HepG2 (cell line): ENCODE measurements around the gene CST3. TPM values are rescaled to one million over a fixed set of nuclear protein-coding genes. Genes with fewer than 3 reads are reported as not detected.

ENCODE experiments used
- HOXA7 ChIP-seq: sonication (generic); formaldehyde crosslinking; IDR thresholded peaks from 2 replicates; pipeline ENCODE4 v1.8.1; 2022; ENCODE audit warnings: mild to moderate bottlenecking, missing genetic modification reagents, moderate library complexity
- KDM4B ChIP-seq: sonication (generic); formaldehyde crosslinking; IDR thresholded peaks from 2 replicates; pipeline ENCODE4 v1.4.0; 2020; ENCODE audit warnings: missing genetic modification reagents
- KLF11 ChIP-seq: IDR thresholded peaks from 2 replicates; pipeline ENCODE4 v1.6.1; 2016; ENCODE audit warnings: missing compliant biosample characterization
- NFE2 ChIP-seq: sonication (generic); formaldehyde crosslinking; IDR thresholded peaks from 2 replicates; pipeline ENCODE4 v1.4.0; 2020; ENCODE audit warnings: missing genetic modification reagents
- NR2F6 ChIP-seq, 2 experiments: IDR thresholded peaks; 2 replicates each; pipeline ENCODE4 v1.6.1; 2016; ENCODE audit warnings: antibody characterized with exemption in 1 of 2, mild to moderate bottlenecking in 1 of 2
- PAF1 ChIP-seq: IDR thresholded peaks from 2 replicates; pipeline ENCODE4 v1.6.1; 2016; ENCODE audit warnings: missing genetic modification reagents, missing compliant biosample characterization
- SSRP1 ChIP-seq: IDR thresholded peaks from 2 replicates; pipeline ENCODE4 v1.6.1; 2016; ENCODE audit warnings: control low read depth
- TFDP2 ChIP-seq: sonication (generic); formaldehyde crosslinking; IDR thresholded peaks from 2 replicates; pipeline ENCODE4 v1.4.0; 2020; ENCODE audit warnings: missing genetic modification reagents
- TSC22D2 ChIP-seq: sonication (generic); formaldehyde crosslinking; IDR thresholded peaks from 2 replicates; pipeline ENCODE4 v1.5.1; 2020; ENCODE audit warnings: missing genetic modification reagents, mild to moderate bottlenecking, borderline replicate concordance
- ZNF17 ChIP-seq: sonication (generic); formaldehyde crosslinking; IDR thresholded peaks from 2 replicates; pipeline ENCODE4 v1.5.0; 2020; ENCODE audit warnings: mild to moderate bottlenecking, missing genetic modification reagents
- ZNF234 ChIP-seq: sonication (generic); formaldehyde crosslinking; conservative IDR thresholded peaks from 2 replicates; pipeline ENCODE4 v1.5.1; 2020; ENCODE audit warnings: mild to moderate bottlenecking, missing genetic modification reagents
- ZNF264 ChIP-seq: sonication (generic); formaldehyde crosslinking; IDR thresholded peaks from 2 replicates; pipeline ENCODE4 v1.4.0; 2020; ENCODE audit warnings: missing genetic modification reagents
- ZNF276 ChIP-seq: sonication (generic); formaldehyde crosslinking; IDR thresholded peaks from 2 replicates; pipeline ENCODE4 v1.4.0; 2020; ENCODE audit warnings: mild to moderate bottlenecking, low read depth, missing genetic modification reagents
- ZNF777 ChIP-seq: sonication (generic); formaldehyde crosslinking; IDR thresholded peaks from 2 replicates; pipeline ENCODE4 v1.4.0; 2020; ENCODE audit warnings: missing genetic modification reagents
- ZNF800 ChIP-seq: sonication (generic); formaldehyde crosslinking; IDR thresholded peaks from 2 replicates; pipeline ENCODE4 v1.4.0; 2020; ENCODE audit warnings: missing genetic modification reagents
- polyA plus RNA-seq, 8 experiments: library from polyadenylated mRNA; depleted of rRNA in 3 of 8; stranded (reverse) in 7 of 8; unstranded in 1 of 8; fragments of >200 nt; fragmentation: Illumina TruSeq in 4 of 8; extraction: Trizol in 4 of 8; gene quantifications; 2 replicates each; pipeline versions ENCODE4 v1.2.1 to v1.2.3, GENCODE V29; 2011 to 2016; ENCODE audit warnings: low read depth in 4 of 8, missing spikeins in 1 of 8, mixed read lengths in 1 of 8; ENCODE audit not compliant: insufficient read depth in 1 of 8
- total RNA-seq, 5 experiments: library from RNA; depleted of rRNA; stranded (reverse); fragments of >200 nt; fragmentation: Illumina TruSeq; extraction: Trizol; gene quantifications; 2 replicates each; pipeline ENCODE4 v1.2.3, GENCODE V29; 2016; ENCODE audit warnings: low read depth in 1 of 5
- TF ChIP-seq, protein P1 (sequence below): IDR thresholded peaks from 2 replicates; pipeline ENCODE4 v1.4.0; 2020; ENCODE audit warnings: mild to moderate bottlenecking, missing genetic modification reagents
- TF ChIP-seq, protein P2 (sequence below): sonication (generic); formaldehyde crosslinking; IDR thresholded peaks from 2 replicates; pipeline ENCODE4 v1.5.0; 2020; ENCODE audit warnings: missing genetic modification reagents

CST3 gene
- total and polyA plus RNA-seq, 2 of the 13 experiments (the other 11 are each of a cell fraction or from before 2014, with no cell fraction given): 690 to 1,005 TPM

GRCh38 chr20:23637282-23638221 lies at the start of gene CST3 (continued):
- TF ChIP-seq, protein P1, sequence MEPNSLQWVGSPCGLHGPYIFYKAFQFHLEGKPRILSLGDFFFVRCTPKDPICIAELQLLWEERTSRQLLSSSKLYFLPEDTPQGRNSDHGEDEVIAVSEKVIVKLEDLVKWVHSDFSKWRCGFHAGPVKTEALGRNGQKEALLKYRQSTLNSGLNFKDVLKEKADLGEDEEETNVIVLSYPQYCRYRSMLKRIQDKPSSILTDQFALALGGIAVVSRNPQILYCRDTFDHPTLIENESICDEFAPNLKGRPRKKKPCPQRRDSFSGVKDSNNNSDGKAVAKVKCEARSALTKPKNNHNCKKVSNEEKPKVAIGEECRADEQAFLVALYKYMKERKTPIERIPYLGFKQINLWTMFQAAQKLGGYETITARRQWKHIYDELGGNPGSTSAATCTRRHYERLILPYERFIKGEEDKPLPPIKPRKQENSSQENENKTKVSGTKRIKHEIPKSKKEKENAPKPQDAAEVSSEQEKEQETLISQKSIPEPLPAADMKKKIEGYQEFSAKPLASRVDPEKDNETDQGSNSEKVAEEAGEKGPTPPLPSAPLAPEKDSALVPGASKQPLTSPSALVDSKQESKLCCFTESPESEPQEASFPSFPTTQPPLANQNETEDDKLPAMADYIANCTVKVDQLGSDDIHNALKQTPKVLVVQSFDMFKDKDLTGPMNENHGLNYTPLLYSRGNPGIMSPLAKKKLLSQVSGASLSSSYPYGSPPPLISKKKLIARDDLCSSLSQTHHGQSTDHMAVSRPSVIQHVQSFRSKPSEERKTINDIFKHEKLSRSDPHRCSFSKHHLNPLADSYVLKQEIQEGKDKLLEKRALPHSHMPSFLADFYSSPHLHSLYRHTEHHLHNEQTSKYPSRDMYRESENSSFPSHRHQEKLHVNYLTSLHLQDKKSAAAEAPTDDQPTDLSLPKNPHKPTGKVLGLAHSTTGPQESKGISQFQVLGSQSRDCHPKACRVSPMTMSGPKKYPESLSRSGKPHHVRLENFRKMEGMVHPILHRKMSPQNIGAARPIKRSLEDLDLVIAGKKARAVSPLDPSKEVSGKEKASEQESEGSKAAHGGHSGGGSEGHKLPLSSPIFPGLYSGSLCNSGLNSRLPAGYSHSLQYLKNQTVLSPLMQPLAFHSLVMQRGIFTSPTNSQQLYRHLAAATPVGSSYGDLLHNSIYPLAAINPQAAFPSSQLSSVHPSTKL (CRISPR knock-in tag): no peak; the same call in none of the 2 replicates
- TF ChIP-seq SSRP1 (CRISPR knock-in tag): peak; percentile 52; the same call in 1 of the 2 replicates
- peak; percentile 60; the same call in 1 of the 2 replicates for TF ChIP-seq ZNF264
- TF ChIP-seq ZNF276 (CRISPR knock-in tag): peak; percentile 75; the same call in 1 of the 2 replicates
- TF ChIP-seq TFDP2: peak; percentile 67
- no peak for TF ChIP-seq PAF1 (CRISPR knock-in tag)
- no peak for TF ChIP-seq NFE2 (CRISPR knock-in tag)
- TF ChIP-seq KLF11 (CRISPR knock-in tag): no peak
- peak; percentile 55 for TF ChIP-seq TSC22D2 (CRISPR knock-in tag)
- TF ChIP-seq ZNF777 (CRISPR knock-in tag): peak; percentile 95
- TF ChIP-seq HOXA7 (CRISPR knock-in tag): 0 out of 2 replicates have a peak, but pooled peaks have one; percentile 68
- TF ChIP-seq KDM4B: peak; percentile 27; the same call in 1 of the 2 replicates
- no peak for TF ChIP-seq ZNF17 (CRISPR knock-in tag)
- TF ChIP-seq NR2F6 (IDR thresholded peaks at IDR 0.05): no peak
- peak; percentile 39; the same call in 1 of the 2 replicates for TF ChIP-seq NR2F6 (CRISPR knock-in tag; IDR thresholded peaks at IDR 0.05)
- TF ChIP-seq, protein P2, sequence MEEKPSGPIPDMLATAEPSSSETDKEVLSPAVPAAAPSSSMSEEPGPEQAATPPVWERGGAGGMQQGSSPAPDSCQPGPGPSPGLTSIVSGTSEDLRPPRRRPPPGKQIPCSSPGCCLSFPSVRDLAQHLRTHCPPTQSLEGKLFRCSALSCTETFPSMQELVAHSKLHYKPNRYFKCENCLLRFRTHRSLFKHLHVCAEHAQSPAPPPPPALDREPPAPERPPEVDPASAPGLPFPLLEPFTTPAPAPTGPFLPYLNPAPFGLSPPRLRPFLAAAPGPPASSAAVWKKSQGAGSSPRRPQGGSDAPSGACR (CRISPR knock-in tag): 0 out of 2 replicates have a peak, but pooled peaks have one; percentile 22
- TF ChIP-seq ZNF800 (CRISPR knock-in tag): peak; percentile 81; the same call in 1 of the 2 replicates
- TF ChIP-seq ZNF234: peak; percentile 95
